ENCODE results near the gene PRKD2.

DNA sequence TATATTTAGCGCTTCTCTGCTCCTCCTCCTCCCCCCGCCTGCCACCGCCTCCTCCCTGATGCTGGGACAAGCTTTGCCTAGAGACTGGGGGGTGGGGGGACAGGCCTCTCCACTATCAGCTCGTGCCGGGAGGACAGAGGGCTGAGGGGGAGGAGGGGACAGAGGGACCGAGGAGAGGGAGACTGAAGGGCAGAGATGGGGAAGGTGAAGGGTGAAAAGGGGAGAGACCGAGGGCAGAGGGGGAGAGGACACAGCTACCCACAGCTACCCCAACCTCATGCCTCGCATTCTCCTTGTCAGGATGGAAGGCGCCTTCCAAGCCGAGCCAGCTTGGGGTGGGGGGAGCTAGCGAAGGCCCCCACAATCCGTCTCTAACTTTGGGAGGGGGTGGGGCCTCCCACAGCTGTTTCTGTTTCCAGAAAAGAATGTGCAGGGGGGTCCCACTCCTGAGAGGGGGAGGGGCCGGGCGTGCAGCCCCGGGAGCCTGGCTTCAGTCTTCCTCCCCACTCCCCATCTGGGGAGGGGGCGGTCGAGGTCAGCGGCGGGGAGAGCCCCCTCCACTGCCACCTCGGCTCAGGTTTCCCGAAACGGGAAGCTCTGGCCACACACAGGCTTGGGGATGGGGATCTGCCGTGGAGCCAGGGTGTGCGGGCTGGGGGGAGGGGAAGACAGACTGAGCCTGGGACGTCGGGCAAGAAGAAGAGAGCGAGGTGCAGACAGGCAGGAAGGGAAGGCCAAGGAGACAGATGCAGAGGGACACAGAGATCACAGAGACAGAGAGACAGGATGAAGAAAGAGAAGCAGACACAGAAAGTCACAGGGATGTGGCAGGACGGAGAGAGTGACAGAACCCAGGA, 57.5 kb downstream of the PRKD2 start:
- TF ChIP-seq, protein P1, sequence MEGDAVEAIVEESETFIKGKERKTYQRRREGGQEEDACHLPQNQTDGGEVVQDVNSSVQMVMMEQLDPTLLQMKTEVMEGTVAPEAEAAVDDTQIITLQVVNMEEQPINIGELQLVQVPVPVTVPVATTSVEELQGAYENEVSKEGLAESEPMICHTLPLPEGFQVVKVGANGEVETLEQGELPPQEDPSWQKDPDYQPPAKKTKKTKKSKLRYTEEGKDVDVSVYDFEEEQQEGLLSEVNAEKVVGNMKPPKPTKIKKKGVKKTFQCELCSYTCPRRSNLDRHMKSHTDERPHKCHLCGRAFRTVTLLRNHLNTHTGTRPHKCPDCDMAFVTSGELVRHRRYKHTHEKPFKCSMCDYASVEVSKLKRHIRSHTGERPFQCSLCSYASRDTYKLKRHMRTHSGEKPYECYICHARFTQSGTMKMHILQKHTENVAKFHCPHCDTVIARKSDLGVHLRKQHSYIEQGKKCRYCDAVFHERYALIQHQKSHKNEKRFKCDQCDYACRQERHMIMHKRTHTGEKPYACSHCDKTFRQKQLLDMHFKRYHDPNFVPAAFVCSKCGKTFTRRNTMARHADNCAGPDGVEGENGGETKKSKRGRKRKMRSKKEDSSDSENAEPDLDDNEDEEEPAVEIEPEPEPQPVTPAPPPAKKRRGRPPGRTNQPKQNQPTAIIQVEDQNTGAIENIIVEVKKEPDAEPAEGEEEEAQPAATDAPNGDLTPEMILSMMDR (conservative IDR thresholded peaks at IDR 0.05): no peak
- TF ChIP-seq EZH2 (IDR thresholded peaks at IDR 0.05; ENCODE audit: low read depth): no peak; the same call in none of the 2 replicates
